ENCODE results near the gene JARID2. TPM values are rescaled to one million over a fixed set of nuclear protein-coding genes. Genes with fewer than 3 reads are reported as not detected.
A peak's percentile ranks its signal among the peaks of the same experiment; 100 is the strongest.

JARID2 gene
- total and polyA plus RNA-seq, 2 of the 8 experiments (the other 6 are each of a cell fraction or from before 2014, with no cell fraction given), result 60.1 to 239 TPM

DNA sequence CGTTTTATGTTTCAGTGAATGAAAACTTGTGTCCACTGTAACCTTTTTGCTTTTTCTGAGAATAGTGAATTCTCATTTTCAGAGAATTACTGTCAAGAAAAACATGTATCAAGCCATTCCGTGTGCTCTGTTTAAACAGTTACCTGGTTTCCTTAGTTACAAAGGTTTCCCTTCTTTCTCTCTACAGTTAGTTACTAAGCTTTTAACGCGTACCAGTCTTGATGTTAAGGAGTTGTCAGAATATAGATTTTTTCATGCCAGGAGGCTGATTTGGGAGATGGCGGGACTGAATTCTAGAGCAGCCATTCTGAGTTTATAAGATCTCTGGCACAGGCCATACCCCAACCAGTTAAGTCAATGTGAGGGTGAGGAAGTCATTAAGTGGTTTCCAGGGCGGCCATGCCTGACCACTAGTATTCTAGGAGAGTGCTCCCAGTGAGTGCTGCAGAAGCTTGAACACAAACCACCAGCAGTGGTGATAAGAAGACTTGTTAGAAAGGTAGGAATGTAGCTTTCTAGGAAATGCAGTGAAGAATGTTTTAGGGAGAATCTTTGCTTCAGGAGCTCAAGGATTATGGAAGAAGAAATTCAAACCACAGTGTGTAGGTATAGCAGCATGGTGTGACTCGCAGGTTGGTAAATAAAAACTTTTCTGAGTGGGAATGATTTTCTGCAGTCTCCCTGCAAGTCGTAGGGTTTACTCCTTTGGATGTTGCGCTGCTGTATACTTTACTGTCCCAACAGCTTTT, 112.9 kb downstream of the JARID2 start:
- Histone ChIP-seq H2BK20ac (ENCODE audit: low read length) (no peak overlapping the region), H4K8ac (ENCODE audit: extremely low read depth, insufficient read depth, low read length) (no peak overlapping the region), H3K79me1 (ENCODE audit: low read depth, low read length) (peaks cover 22% of the 10 kb centered on the region), H4K20me1 (replicated peaks in 1 of 2; ENCODE audit: control insufficient read depth in 1 of 2, insufficient read depth in 2 of 2, low read length in 2 of 2) (peaks cover 61 to 70% of the 10 kb centered on the region in 2 experiments), H2BK120ac (replicated peaks; ENCODE audit: low read depth, low read length) (no peak overlapping the region), H2BK5ac (ENCODE audit: low read depth, low read length) (no peak overlapping the region), H3K56ac (replicated peaks; ENCODE audit: insufficient read length, low read depth, low read length) (no peak overlapping the region), H3K23me2 (ENCODE audit: low read depth, low read length) (no peaks in the 10 kb centered on the region), H3K9me3 (ENCODE audit: insufficient read depth in 2 of 2, low read depth in 1 of 2, low read length in 1 of 2) (no peaks in the 10 kb centered on the region), H2AFZ (ENCODE audit: low read length) (no peak overlapping the region), H3K14ac (ENCODE audit: insufficient read length) (no peak overlapping the region), H4K91ac (replicated peaks; ENCODE audit: insufficient read length, low read length) (no peak overlapping the region), H2BK15ac (ENCODE audit: low read length) (no peak overlapping the region), H3K27ac (ENCODE audit: low read depth, low read length) (no peak overlapping the region), H3K23ac (ENCODE audit: insufficient read length) (no peak overlapping the region), H3K27me3 (replicated peaks in 1 of 4; ENCODE audit: control insufficient read depth in 3 of 4, extremely low read depth in 1 of 4, insufficient read depth in 3 of 4, low read length in 3 of 4) (no peaks in the 10 kb centered on the region), H3K9ac (replicated peaks in 1 of 4; ENCODE audit: extremely low read depth in 1 of 4, low read depth in 3 of 4, low read length in 3 of 4) (peak overlapping the region in 1 of 4 experiments; percentile 13; a peak in 1 of 7 replicates), H3K18ac (ENCODE audit: extremely low read depth, low read length) (no peak overlapping the region), H3K4ac (replicated peaks; ENCODE audit: insufficient read length, low read depth, low read length) (no peak overlapping the region), H4K5ac (ENCODE audit: insufficient read length, low read depth, low read length) (no peak overlapping the region), H2BK12ac (ENCODE audit: low read depth, low read length) (no peak overlapping the region), H3K4me3 (ENCODE audit: extremely low read depth in 1 of 4, insufficient read depth in 2 of 4, low read depth in 3 of 4, low read length in 4 of 4) (no peak overlapping the region), H3K4me1 (replicated peaks in 1 of 4; ENCODE audit: control insufficient read depth in 3 of 4, insufficient read depth in 4 of 4, low read length in 3 of 4) (peaks cover 18 to 51% (median 37%) of the 10 kb centered on the region in 4 experiments), H3K4me2 (ENCODE audit: insufficient read depth in 1 of 2, low read depth in 2 of 2, low read length in 2 of 2) (no peak overlapping the region; a peak in 1 of 4 replicates), H3K79me2 (ENCODE audit: control insufficient read depth in 1 of 2, insufficient read depth in 2 of 2, low read length in 2 of 2) (peaks cover 86 to 100% of the 10 kb centered on the region in 2 experiments), H3K36me3 (ENCODE audit: control insufficient read depth in 2 of 4, insufficient read depth in 4 of 4, low read length in 3 of 4) (peaks cover 0 to 3% (median 0%) of the 10 kb centered on the region in 4 experiments; a peak in 2 of 8 replicates), H2AK5ac (ENCODE audit: low read depth, low read length) (no peak overlapping the region)
- FAIRE-seq (no peak), DNase-seq (ENCODE audit: low read depth in 1 of 2, low spot score in 2 of 2) (no peak)
- CTCF ChIA-PET (ENCODE audit: partially characterized antibody), result interaction anchor here (0.6 to 1.8 kb wide), 5 partner anchors 11 to 573 kb away, joined by 3 to 5 read pairs (median 3); no protein-coding TSS in a partner anchor
- POLR2A ChIA-PET (ENCODE audit: partially characterized antibody), result interaction anchor here (0.6 to 2.0 kb wide), 4 partner anchors 11 to 65 kb away, joined by 3 to 6 read pairs (median 4); no protein-coding TSS in a partner anchor
- WGBS, 2 experiments (ENCODE audit: extremely low coverage in 1 of 2, insufficient coverage in 1 of 2, insufficient read length in 1 of 2, insufficient replicate concordance in 2 of 2, low coverage in 1 of 2, low lambda C conversion rate in 2 of 2, missing lambda C conversion rate in 1 of 2), result 87% methylated on average over 9 of the region's 9 CpGs; no CpG with 5 or more reads in 1 of the 2 experiments
- TF ChIP-seq TEAD4 (IDR thresholded peaks at IDR 0.05; ENCODE audit: low read depth, low read length), result no peak
- TF ChIP-seq ATF2 (IDR thresholded peaks at IDR 0.05; ENCODE audit: low read length), result 0 out of 2 replicates have a peak, but pooled peaks have one; percentile 37
- no peak for TF ChIP-seq JUN (IDR thresholded peaks at IDR 0.05; ENCODE audit: low read depth, low read length)
- TF ChIP-seq CHD1 (IDR thresholded peaks at IDR 0.05; ENCODE audit: low read depth, low read length), result no peak
- TF ChIP-seq RAD21 (IDR thresholded peaks at IDR 0.05 in 1 of 2, conservative IDR thresholded peaks at IDR 0.05 in 1 of 2; ENCODE audit: low read depth in 2 of 2, low read length in 2 of 2), result no peak
- no peak for TF ChIP-seq CTBP2 (IDR thresholded peaks at IDR 0.05; ENCODE audit: borderline replicate concordance, insufficient read depth, insufficient read length, low read length)
- TF ChIP-seq YY1 (IDR thresholded peaks at IDR 0.05; ENCODE audit: low read depth, low read length), result no peak
- no peak for TF ChIP-seq SIN3A (conservative IDR thresholded peaks at IDR 0.05 in 1 of 2, IDR thresholded peaks at IDR 0.05 in 1 of 2; ENCODE audit: low read depth in 1 of 2, low read length in 2 of 2)
